ENCODE data around the gene SYTL1.
A peak's percentile ranks its signal among the peaks of the same experiment; 100 is the strongest.

Gene SYTL1

DNA sequence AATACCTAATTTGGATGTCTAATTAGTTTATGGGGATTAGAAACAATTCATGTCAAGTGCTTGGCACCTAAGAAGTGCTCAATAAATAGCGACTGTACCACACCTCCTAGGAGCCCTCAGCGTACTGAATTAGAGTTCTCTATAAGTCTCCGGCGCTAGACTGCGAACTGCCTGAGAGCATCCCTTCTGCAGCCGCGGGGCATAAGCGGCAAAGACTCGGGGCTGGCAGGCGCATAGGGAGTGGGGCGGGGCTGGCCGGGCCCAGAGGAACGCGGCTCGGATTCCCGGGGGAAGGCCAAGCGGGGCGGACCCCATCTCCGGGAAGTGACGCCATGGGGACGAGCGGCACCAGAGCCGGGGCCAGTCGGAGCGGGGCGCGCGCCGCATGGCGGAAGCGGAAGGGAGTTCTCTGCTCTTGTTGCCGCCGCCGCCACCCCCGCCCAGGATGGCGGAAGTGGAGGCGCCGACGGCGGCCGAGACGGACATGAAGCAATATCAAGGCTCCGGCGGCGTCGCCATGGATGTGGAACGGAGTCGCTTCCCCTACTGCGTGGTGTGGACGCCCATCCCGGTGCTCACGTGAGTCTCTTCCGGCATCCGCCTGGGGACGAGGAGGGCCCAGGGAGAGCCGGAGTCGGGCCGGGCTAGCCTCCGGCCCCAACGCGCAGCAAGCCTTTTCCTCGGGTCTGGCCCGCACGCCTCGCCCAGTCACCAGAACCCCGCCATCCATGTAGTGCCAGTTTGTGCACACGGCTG, 19.8 kb upstream of the SYTL1 start, which contains the start of gene TMEM222:
Gene TMEM222 (plus strand): TSS at position 351 of the 756 bp plus-strand sequence. CDS start 35 bp downstream, at position 386.
- DNase-seq, result peak; percentile 97

DNA sequence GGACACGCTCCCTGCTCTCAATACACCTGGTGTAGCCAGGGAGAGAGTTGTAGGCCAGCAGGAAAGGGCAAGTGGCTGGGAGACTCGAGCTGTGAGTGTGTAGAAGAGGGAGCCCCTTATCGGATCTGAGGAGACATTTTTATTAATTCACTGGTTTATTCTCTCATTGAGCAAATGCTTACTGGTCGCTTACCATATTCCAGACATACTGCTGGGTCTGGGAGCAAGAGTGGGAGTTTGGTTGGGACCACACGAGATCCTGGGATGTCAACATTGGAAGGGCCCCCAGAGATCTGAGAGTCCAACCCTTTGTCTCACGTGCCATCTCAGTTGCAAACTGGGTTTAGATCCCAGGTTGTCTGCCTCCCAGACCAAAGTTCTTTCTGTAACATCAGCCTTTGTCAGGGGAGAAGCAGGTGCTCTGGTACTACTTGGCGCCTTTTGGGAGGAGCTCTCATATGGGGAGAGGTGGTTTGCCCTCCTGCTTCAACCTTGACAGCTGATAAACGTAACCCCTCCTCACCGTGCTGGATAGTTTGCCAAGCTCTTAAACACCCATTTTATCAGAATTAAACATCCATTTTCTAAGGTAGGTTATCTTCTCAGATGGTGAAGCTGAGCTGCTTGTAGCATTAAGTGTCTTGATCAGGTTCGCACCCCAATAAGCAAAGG, 19.1 kb upstream of the SYTL1 start:
- no peak for DNase-seq

DNA sequence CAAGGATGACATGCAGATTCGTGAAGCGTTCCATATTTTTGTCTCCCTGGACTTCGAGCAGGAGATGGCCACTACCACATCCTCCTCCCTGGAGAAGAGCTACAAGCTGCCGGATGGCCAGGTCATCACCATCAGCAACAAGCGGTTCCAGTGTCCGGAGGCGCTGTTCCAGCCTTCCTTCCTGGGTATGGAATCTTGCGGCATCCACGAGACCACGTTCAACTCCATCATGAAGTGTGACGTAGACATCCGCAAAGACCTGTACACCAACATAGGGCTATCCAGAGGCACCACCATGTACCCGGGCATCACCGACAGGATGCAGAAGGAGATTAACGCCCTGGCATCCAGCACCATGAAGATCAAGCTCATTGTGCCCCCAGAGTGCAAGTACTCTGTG, 16.5 kb upstream of the SYTL1 start:
- no peak for DNase-seq

- no peak for DNase-seq
These were observed 13.9 kb upstream of the SYTL1 start for GRCh38 chr1:27327964-27328363.

DNA sequence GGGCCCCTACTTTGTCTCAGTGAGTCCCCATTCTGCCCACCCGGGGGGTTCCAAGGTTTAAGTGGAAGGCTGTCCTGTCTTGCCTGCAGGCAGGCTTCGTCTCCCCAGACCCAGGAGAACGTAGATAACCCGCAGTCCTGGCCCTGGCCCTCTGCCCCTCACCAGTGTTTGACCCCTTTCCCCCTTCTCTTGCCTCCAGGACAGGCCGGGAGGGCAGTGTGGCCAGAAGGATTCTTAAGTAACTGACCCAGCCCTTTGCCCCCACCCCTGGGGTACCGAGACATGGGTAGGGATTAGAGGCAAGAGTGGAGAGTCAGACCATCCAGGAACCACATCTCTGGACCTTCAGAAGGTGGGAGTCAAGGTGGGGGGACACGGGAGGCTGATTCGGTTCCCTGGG, 11.0 kb upstream of the SYTL1 start:
- DNase-seq, result no peak

DNA sequence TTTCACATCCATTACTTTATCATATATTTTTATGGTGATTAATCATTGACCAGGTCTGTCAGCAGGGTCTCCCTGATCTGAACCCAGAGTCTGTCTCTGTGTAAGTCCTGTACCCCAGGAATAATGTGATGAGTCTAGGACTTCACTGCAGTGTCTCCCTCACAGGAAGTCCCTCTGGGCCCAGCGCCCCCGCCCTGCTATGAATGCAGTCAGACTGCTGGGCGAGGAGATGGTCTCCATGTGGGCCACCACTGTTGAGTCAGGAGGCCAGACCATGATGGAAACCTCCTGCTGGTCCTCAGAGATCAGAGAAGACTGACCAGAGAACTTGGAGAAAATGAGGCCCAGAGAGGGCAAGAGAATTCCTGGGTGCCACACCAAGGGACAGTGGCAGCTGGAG, 10.4 kb upstream of the SYTL1 start:
- no peak for DNase-seq

GRCh38 chr1:27331922-27332321, 9.9 kb upstream of the SYTL1 start:
- no peak for DNase-seq

GRCh38 chr1:27332536-27333281, 9.1 kb upstream of the SYTL1 start:
- peak; percentile 50 to 60 for DNase-seq

GRCh38 chr1:27333717-27334279, 8.0 kb upstream of the SYTL1 start:
- DNase-seq, result no peak

- DNase-seq, result no peak
These were observed 6.1 kb upstream of the SYTL1 start for GRCh38 chr1:27335506-27336422.

DNA sequence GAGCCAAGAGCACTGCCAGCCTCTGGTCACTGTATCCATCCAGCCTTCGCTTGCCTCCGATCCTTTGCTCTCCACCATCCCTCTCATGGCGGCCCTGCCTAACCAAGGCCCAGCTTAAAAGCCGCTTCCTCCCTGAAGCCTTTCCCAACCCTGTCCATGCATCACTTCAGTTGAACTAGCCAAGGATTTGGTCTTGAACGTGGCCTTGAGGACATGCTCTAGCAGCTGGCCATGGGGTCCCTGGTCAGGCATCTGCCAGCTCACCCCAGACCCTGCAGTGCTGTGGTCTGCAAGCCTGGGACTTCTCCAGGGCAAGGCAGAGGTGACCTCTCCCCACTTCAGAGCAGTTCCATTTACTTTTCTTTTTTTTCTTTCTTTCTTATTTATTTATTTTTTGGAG, 5.1 kb upstream of the SYTL1 start:
- no peak for DNase-seq

DNA sequence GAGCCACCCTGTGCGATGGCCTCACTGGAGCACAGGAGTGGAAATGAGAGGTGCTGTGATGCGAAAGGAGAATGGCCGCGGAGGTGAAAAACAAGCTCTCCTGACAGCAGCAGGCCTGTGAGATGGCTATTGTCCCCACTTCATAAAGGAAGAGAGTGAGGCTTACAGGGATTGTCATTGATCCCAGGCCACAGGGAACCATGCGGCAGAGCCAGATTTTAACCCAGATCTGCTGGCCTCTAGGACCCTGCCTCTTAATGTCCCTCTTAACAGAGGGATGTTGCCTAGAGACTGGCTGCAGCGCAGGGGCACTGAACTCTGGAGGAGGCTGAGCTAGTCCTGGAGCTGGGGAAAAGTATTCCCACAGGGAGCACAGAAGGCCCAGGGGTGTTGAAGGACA, 3.1 kb upstream of the SYTL1 start:
- DNase-seq, result no peak

DNA sequence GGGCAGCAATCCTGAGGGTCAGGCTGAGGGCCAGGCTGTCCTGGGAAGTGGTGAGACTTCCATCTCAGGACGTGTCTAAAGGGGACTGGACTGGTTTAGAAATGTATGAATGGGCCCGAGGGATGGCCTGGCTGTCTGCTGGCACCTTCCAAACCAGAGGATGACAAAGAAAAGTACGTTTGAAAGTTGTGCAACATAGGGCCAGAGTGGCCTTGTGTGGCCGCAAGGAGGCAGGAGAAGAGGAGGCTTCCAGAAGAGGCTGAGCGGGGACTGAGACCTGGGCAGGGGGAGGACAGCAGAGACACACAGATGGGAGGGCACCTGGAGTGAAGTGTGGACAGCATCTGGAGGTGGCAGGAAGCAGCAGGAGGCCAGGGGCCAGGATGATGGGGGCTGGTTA, 2.6 kb upstream of the SYTL1 start:
- DNase-seq, result no peak

GRCh38 chr1:27342391-27342777, 562 bp downstream of the SYTL1 start:
- DNase-seq, result peak in 1 of 2 donors; percentile 26

DNA sequence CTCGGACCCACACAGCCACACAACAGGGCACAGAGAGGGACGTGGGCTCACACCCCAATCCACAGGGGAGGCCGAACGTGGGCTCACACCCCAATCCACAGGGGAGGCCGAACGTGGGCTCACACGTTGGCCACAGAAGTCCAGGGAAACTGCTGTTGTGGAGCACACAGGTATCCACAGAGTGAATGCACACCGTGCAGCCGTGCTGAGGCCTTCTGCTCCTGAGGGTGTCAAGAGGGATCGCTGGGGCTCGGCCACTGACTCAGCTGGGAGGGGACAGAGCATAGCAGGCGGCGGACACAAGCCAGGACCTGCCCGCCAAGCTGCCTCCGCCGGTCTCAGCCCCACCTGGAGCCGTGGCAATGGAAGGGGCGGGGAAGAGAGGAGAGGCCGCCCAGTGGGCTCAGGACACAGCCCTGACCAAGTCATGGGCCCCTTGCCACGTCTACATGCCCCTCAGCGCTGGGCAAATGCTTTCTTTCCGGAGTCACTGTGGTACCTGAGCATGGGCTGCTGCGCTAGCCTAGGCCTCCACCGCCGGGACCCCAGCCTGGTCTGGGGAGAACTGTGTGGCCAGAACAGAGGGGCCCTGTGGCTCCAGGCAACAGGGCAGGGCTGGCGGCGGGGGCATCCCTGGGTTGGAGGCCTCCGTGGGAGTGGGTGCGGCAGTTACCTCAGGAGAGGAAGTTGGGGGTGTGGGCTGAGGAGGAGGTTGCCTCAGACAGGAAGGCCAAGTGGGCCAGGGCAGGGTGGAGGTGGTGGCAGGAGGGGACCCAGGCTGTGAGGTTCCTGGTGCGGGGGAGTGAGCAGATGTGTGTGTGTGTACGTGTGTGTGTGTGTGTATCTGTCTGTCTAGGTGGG, 1.2 kb downstream of the SYTL1 start:
- DNase-seq, result peak in 1 of 2 donors; percentile 38

GRCh38 chr1:27343639-27344025, 1.8 kb downstream of the SYTL1 start:
- DNase-seq, result no peak

DNA sequence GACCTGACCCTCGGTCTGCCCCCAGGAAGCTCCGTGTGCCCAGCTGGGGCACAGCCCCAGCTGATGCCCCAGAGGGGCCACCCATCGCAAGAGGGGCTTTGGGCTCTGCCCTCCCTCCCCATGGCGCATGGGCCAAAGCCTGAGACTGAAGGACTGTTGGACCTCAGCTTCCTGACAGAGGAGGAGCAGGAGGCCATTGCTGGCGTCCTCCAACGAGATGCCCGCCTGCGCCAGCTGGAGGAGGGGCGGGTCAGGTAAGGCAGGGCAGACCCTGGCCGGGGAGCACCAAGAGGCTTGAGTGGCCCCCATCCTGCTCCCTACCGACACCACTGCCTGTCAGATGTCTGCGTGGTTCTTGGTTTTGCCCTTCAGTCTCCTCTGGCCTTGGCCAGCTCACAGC, 3.5 kb downstream of the SYTL1 start:
- DNase-seq, result no peak

DNA sequence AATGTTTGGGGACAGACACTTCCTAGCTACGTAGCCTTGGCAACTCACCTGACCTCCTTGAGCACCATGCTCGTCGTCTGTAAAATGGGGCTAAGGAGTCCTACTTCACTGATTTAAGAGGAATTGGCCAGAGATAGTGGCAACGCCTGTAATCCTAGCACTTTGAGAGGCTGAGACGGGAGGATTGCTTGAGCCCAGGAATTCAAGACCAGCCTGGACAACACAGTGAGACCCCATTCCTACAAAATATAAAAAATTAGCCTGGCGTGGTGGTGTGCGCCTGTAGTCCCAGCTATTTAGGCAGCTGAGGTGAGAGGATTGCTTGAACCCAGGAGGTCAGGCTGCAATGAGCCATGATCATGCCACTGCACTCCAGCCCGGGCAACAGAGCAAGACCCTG, 4.5 kb downstream of the SYTL1 start:
- no peak for DNase-seq

DNA sequence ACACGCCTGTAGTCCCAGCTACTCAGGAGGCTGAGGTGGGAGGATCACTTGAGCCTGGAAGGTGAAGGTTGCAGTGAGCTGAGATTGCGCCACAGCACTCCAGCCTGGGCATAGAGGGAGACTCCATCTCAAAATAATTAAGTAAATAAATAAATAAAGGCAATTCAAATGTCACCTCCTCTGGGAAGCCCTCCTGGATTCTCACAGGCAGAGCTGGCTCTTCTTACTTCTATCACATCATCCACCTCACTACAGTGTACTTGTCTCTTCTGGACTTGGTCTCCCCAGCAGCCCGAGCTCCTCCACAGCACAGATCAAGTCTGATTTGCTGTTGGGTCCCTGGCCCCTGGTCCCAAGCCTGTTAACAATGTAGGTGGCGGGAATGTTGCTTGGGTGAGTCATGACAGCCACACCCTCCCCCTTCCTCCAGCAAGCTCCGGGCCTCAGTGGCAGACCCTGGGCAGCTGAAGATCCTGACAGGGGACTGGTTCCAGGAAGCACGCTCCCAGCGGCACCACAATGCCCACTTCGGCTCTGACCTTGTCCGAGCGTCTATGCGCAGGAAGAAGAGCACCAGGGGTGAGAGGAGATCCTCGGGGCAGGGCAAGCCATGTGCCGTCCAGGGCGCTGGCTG, 5.3 kb downstream of the SYTL1 start:
- DNase-seq, result no peak

- DNase-seq, result no peak
These were observed 7.3 kb downstream of the SYTL1 start for GRCh38 chr1:27348861-27349783.
